NCI-H187 treated with DMSO at 0.1 percent for 48 hours (cell line): Measurements from ENCODE around the gene TFR2.
A peak's percentile ranks its signal among the peaks of the same experiment; 100 is the strongest.

Experiments used
- DNase-seq: peaks from one replicate; lab custom pipeline; 2025; lab: John Stamatoyannopoulos, UW

TFR2 gene

DNA sequence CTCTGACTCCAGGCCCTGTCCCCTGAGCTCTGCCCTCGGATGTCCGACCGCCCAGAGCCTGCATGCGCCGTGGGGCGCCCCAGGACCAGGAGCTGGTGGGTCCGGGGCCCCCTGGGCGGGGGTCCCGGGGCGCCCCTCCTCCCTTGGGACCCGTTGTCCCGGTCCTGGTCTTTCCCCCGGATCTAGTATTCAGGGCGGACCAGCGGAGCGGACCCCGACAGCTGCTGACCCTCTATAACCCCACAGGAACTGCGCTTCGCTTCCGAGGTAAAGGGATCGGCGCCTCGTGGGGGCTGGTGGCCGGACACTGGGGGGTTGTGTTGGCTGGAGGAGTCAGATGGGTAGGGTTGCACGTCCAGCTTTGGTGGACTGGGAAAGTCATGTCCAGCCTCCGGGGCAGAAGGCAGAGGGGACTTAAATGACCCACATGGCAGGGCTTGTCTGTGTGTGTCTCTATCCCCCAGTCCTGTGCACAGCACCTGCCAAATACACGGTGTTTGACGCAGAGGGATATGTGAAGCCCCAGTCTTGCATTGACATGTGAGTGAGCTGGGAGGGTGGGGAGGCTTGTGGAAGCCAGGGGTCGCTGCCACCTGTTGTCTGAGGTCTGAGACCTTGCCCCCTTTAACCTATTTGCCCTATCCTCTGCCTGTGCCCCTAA, 28.5 kb downstream of the TFR2 start:
- DNase-seq = no peak

DNA sequence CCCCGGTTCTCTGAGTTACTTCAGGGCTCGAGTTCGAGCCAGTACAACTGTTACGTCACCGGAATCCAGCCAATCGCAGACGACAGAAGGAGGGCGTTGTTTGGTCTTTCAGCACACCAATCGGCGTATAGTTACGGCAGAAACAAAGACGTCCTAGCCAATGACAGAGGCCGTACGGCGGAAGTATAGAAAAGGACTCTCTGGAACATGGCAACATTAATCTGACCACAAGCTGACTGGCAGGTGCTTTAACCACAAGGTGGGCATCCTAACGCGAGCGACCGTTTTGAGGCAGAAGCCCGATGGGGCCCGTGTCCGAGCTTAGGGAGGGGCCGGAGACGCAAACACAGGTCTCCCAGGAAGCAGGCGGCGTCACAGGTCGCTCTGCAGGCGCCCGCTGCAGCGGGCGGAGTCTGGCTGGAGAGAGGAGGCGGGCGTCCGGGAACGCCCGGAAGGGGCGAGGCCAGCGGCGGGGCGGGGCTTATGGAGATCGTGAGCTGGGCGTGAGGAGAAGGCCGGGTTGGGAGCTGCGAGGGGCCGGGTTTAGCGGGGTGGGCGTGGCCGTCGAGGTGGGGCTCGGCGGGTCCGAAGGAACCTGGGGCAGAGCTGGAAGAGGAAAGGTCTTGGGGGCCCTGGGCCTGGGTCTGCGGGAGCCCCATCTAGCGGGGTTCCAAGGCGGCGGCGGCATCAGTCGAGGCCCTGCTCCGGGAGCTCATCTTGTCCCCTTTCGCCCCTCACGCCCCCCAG, 29.2 kb downstream of the TFR2 start, which contains the start of gene MOSPD3:
Gene MOSPD3 (plus strand): TSS at position 558 of the 747 bp plus-strand sequence. CDS start 252 bp downstream, outside the sequence.
- DNase-seq = peak; percentile 99

DNA sequence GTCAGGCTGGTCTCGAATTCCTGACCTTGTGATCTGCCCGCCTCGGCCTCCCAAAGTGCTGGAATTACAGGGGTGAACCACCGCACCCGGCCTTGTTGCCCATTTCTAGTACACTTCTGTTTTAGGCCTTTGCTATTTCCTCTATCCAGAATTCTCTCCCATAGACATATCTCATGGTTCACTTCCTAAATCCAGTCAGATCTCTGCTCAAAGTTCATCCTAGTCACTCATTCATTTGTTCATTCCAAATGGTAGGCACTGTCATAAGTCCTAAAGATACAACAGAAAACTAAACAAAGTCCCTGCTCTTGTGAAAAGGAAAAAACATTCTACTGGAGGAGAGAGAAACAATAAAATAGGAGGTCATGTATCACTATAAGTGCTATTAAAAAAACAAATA, 31.4 kb downstream of the TFR2 start:
- DNase-seq = no peak

DNA sequence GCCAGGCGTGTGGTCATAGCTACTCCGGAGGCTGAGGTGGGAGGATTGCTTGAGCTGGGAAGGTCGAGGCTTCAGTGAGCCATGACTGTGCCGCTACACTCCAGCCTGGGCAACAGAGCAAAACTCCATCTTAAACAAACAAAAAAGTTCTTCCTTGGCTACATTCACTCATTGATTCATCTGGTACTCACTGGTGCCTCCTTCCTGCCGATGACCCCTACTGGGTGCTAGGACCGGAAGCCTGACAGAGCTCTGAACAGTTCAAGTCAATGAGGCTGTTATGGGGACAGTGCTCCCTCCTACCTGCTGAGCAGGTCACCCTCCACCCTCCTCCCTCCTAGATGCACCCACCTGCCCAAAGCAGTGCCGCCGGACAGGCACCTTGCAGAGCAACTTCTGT, 34.2 kb downstream of the TFR2 start:
- no peak for DNase-seq

DNA sequence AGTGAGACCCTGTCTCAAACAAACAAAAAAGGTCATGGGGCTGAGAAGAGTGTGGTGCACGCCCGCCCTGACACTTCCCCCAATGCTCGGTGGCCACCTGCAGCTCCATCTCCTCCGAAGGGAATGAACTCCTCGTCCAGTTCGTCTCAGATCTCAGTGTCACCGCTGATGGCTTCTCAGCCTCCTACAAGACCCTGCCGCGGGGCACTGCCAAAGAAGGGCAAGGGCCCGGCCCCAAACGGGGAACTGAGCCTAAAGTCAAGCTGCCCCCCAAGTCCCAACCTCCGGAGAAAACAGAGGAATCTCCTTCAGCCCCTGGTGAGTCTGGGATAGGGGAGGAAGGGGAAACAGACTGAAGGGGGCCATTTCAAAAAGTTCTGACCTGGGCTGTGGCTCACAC, 35.0 kb downstream of the TFR2 start:
- no peak for DNase-seq

DNA sequence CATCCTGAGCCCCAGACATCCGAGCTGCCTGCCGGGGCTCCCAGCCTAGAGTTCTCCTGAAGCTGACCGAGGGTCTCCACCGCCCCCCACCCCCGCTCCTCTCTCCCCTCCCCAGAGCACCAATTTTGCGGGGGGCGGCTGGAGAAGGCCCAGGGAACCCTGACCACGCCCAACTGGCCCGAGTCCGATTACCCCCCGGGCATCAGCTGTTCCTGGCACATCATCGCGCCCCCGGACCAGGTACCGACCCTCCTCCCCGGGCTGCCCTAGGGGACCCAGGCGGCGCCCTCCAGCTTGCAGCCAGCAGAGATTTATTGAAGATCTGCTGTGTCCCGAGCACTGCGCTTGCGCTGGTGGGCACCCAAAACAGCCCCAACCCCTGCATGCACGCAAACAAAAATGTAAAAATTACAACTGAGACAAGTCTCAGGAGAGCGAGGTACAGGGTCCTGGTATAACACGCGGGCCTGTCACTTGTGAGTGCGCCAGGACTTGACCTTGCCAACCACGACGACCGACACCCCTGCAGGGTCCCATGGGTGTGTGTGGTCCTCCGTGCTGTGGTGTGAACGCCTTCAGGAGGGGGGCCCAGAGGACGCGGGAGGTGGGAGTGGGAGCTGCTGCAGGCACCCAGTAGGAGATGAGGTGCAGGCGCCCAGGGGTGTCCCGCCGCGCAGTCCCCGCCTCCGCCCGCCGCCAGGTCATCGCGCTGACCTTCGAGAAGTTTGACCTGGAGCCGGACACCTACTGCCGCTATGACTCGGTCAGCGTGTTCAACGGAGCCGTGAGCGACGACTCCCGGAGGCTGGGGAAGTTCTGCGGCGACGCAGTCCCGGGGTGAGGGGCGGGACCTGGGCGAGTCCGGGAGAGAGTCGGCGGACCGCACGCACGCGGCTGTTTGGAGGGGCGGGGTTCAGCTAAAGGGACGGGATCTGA, 36.1 kb downstream of the TFR2 start:
- no peak for DNase-seq

DNA sequence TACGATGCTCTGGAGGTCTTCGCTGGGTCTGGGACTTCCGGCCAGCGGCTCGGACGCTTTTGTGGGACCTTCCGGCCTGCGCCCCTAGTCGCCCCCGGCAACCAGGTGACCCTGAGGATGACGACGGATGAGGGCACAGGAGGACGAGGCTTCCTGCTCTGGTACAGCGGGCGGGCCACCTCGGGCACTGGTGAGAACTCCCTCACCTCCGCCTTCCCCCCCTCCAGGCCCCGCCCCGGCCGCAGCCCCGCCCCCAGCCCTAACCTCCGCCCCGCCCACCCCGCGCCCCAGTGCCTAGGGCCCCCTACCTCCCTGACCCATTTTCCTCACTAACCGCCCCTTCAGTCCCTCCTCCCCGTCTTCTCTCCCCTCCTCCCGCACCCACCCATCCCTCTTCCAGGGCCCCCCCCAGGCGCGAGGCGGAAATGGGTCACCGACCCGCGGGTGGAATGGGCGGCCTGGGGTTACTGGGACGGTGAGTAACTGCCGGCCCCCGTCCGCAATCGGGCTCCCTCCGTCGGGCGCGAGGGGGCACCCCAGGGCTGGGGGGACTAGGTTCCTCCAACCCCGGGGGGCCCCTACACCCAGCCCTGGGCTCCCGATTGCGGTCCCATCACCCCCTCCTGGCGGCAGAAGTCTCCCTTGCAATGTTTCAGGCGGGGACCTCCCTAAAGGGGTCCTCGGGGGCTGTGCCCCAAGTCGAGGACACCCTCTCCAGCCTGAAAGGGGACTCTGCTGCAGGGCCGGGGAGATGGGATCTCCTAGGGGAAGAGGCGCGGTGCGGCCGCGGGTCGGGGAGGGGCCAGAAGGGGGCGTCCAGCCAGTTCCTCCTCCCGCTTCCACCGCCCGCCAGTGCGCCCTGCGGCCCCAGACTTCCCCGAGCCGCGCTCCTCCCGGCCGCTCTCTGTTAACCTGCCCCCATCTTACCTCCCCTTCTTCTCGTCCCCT, 37.0 kb downstream of the TFR2 start:
- no peak for DNase-seq

DNA sequence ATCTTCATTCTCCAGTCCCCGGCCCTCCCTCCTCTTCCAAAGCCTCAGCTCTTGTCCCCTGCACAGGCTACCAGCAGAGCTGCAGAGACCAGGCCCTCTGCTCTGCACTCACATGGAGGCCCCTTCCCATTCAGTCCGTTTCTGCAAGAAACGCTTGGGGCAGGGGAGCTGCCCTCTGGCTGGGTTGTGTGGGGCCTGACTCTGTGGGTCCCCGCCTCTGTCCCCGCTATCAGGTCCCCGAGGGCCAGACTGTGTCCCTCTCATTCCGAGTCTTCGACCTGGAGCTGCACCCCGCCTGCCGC, 37.7 kb downstream of the TFR2 start:
- DNase-seq = no peak

DNA sequence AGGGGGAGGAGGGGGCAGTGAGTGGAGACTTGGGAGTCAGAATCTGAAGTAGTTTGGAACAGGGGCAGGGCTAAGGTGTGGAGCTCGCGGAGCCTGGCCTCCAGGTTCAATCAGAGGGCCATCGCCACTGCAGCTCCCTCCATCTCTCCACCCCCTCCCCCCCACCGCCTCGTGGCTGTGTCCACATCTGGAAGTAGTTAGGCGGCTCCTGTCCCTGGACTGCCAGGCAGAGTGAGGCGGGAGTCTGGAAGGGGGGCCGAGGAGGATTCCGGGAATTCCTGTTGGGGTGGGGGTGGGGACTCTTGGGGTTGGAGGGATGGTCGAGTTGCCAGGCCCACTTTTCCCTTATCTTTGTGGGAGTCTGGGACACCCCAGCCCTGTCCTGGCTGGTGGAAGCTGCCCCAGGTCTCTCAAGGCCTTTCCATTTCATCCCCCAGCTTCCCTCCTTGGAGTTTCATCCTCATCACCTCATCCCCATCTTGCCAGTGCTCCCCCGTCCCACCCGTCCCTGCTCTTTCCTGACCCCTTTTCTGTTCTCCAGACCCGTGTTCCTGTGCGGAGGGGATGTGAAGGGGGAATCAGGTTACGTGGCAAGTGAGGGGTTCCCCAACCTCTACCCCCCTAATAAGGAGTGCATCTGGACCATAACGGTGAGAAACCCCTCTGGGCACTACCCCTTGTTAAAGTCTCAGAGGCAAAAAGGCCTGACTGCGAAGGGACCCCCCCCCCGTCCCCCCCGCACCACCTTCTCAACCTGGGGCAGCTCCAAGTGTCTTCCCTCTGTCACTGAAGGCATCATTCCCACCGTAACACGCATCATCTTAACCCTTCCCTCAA, 38.2 kb downstream of the TFR2 start:
- no peak for DNase-seq

DNA sequence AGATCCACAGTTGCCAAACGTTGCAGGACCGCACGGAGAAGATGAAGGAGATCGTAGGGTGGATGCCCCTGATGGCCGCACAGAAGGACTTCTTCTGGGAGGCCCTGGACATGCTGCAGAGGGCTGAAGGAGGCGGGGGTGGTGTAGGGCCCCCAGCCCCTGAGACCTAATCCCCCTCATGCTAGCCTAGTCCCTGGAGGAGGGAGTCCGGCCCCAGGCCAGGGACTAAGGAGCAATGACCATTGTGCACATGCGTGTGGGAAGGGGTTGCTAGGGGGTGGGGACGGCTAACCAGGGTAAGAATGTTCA, 40.7 kb downstream of the TFR2 start:
- DNase-seq = no peak

DNA sequence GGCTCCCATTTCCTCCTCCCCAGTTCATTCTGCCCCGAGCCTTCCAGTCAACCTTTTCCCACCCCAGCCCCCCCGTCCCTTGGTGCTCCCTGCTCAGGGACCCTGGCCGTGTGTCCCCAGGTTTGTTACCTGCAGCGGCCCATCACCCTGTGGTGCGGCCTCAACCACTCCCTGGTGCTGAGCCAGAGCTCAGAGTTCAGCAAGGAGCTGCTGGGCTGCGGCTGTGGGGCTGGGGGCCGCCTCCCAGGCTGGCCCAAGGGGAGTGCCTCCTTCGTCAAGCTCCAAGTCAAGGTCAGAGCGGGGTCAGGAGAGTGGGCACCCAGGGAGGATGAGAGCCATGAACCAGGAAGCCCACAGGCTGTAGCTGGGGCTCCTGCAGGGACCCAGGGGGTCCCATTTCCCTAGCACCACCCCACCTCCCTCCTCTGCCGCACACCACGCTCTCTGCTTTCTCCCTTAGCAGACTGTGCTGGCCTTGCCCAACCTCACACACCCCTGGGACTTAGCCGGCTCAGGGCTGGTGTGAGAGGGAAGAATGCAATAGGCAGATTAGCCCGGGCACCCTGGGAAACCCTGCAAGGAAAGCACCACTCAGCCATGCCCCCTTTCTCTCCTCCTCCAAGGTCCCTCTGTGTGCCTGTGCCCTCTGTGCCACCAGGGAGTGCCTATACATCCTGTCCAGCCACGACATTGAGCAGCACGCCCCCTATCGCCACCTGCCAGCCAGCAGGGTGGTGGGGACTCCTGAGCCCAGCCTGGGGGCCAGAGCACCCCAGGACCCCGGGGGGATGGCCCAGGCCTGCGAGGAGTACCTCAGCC, 41.2 kb downstream of the TFR2 start:
- DNase-seq = no peak

DNA sequence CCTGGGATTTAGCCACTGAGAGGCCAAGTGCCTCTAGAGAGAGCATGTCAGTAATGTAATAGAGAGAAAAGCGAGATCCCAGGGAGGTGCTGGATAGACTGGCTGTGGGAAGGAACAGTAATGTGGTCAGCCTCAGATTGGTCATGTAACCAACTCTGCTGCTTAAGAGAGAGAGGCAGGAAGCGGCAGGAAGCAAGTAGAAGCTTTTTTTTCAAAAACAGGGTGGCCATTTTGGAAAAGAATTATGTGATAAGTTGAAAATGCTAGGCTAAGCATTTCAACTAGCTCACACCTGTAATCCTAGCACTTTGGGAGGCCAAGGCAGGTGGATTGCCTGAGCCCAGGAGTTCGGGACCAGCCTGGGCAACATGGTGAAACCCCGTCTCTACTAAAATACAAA, 42.9 kb downstream of the TFR2 start:
- no peak for DNase-seq

DNA sequence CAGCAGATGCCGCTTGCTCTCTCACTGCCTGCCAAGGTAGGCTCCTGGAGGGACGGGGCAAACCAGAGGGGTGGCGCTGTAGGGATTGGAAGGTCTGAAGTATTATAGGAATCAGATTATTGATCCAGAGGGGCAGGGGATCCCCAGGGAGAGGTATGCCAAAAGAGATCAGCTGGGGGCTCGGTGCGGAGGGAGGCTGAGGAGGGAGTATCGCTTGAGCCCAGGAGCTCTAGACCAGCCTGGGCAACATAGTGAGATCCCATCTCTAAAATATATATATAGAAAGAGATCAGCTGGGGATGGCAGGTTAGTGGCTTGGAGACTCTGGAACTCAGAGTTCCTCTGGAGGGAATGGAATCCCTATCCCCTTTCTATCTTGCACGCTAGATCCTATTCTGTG, 46.2 kb downstream of the TFR2 start:
- no peak for DNase-seq

DNA sequence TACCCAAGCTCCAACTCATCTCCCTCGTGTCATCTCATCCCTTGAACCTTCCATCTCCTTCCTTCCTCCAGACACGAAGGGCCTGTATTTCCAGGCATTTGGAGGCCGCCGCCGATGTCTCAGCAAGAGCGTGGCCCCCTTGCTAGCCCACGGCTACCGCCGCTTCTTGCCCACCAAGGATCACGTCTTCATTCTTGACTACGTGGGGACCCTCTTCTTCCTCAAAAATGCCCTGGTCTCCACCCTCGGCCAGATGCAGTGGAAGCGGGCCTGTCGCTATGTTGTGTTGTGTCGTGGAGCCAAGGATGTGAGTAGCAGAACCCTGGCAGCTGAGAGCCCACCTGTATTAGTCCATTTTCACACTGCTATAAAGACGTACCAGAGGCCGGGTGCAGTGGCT, 49.8 kb downstream of the TFR2 start:
- DNase-seq = no peak

DNA sequence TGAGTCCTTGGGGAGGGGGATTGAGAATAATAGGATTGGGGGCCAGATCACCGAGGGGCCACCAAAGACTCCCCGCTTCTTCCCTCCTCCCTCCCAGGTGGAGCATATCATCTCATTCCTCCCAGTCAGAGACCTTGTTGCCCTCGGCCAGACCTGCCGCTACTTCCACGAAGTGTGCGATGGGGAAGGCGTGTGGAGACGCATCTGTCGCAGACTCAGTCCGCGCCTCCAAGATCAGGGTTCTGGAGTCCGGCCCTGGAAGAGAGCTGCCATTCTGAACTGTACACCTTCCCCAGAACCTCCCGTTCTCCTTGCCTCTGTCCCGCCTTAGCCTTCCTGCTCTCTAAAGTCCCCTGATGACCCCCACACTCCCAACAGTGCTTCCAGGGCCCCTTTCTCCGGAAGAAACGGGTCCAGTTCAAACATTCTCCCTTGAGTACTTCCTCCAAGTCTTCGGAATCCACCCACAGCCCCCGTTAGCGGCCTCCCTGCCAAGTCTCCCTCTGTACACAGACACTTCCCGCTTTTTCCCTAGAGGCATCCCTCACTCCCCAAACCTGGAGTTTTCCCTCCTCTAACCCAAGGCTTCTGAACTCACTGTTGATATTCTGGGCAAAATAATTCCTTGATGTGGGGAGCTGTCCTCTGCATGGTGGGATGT, 51.1 kb downstream of the TFR2 start:
- DNase-seq = no peak

DNA sequence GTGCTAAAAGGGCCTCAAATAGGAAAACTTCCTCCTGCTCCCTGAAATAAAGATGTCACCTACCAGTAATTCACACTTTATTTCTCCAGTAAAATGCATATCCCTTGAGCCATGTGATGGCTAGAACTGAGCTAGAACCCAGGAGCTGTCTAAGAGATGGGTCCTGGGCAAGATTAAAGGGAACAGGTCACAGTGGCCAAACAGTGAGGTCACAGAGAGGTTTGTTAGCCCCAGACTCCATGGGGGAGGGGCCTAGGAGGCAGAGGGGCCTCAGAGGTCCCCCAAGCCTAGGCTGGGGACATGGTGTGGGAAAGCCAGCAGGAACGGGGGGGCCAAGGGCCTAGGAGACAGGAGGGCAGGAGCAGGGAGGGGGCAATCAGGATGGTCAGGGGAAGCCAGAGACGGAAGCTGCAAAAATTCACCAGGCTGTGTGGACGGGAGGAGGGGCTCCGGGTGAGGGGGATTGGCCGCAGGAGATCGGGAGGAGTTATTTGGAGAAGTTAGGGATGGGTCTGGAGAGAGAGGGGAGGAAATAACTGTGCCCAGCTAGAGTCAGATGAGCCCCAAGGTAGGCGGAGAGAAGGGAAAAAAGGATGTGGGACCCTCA, 51.9 kb downstream of the TFR2 start:
- DNase-seq = no peak

DNA sequence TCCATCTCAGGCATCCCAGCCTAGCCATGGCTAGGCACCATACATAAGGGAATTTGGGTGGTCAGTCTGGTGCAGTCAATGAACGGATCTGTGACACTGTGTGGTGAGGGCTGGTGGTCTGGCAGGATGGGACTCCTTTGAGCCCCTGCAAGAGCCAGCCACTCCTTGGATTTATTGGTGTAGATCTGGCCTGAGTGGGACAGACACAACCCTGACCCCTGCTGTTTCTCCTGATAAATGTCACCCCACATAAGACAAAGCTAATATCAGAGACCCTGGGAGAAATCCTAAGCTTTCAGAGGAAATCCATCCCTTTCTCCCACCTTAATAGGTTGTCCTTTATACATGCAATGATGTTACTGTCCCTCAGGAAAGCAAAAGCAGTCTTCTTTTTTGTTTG, 52.9 kb downstream of the TFR2 start:
- no peak for DNase-seq

DNA sequence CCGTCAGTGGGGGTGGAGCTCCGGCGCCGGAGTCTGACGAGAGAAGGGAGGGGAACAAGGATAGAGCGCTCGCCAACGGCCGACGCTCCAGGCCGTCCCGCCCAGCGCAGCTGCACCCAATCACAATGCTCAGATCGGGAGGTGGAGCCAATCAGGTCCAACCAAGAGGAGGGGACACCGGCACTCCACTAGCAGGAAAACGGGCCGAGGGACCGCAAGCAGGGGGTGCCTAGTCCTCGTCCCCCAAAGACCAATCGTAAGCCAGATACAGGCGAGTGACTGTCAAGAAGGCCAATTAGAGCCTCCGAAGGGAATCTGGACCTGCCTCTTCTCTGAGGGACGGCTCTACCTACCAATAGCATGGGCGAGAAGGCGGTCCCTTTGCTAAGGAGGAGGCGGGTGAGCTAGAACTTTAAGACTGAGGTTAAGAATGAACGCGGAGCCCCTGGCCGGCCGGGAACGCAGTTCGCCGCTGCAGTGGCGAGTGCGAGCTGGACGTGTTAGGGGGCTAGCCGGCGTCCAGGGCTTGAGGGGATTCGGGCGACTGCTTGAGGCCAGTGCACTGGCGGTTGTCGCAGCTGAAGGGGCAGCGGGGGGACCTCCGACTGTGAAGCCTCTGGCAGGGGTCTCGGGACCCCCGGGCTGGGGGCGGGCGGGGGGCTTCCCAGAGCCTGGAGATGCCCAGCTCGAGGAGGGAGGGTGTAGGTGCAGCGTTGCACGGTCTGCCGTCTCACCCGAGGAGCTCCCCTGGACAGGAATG, 54.9 kb downstream of the TFR2 start, which contains the start of gene FBXO24:
Gene FBXO24 (plus strand): TSS at position 63 of the 760 bp plus-strand sequence. CDS start 298 bp downstream, at position 361.
- peak; percentile 98 for DNase-seq
